NOMO-1 treated with DMSO at 0.1 percent for 48 hours (cell line): ENCODE data around the gene PTCD3.

Experiments
- DNase-seq: peaks from one replicate; lab custom pipeline; 2025; ENCODE audit not compliant: unreplicated experiment; lab: John Stamatoyannopoulos, UW

Gene PTCD3

DNA sequence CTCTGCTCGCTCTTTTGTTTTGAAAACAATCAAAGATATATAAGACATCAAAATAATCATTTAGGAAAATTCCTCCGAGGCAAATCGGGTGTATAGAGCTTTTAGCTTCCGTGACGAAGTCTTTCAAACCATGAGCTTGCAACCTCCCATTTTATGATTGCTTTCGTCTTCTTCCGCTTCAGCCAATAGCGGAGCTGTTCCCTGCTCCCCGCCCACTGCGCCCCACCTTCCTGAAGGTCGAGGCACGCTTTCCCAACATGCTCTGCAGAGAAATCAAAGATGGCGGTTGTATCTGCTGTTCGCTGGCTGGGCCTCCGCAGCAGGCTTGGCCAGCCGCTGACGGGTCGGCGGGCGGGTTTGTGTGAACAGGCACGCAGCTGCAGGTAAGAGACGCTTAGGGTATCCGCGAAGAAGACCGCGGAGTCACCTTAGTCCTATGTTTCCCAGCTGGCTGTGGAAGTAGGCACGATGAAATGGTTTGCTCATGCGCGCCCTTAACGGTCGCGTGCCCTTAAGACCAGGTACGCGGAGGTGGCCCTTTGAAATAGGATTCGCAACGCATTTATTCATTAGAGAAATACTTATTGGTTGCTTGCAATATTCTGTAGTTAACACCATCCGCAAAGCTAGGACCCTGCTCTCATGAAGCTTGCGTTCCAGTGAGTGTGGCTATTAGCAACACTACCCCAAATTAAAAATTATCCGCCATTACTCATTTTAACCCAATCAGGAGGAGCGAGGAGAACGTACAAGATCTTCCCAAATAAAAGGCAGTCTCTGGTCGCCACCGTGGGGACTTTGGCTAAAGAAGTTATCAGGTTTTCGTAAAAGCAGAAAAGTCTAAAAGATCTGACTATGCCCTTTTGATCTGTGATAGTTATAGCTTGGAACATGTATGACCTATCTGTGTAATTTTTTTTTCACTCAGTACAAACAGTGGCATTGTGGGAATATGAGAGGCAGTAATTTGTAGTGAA is at the start of gene PTCD3:
Gene PTCD3 (plus strand): TSS at position 267 of the 977 bp plus-strand sequence. CDS start 13 bp downstream, at position 280.
- DNase-seq: peak; percentile 97

DNA sequence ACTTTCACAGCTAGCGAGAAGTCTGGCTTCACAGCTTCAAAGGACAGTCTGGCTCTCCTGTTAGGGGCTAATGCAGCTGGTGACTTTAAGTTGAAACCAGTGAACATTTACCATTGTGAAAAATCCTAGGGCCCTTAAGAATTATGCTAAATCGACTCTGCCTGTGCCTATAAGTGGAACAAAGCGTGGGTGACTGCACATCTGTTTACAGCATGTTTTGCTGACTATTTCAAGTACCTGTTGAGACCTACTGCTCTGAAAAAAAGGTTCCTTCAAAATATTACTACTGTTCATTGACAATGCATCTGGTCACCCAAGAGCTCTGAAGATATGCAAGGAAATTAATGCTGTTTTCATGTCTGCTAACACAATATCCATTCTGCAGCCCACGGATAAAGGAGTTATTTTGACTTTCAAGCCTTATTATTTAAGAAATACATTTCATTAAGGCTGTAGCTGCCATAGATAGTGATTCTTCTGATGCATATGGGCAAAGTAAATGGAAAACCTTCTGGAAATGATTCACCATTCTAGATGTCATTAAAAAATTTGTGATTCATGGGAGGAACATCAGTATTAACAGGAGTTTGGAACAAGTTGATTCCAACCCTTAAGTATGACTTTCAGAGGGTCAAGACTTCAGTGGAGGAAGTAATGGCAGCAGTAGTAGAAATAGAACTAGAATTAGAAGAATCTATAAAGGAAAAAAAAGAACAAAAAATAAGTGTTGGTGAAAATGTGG is 49.3 kb upstream of the PTCD3 start:
- no peak for DNase-seq

DNA sequence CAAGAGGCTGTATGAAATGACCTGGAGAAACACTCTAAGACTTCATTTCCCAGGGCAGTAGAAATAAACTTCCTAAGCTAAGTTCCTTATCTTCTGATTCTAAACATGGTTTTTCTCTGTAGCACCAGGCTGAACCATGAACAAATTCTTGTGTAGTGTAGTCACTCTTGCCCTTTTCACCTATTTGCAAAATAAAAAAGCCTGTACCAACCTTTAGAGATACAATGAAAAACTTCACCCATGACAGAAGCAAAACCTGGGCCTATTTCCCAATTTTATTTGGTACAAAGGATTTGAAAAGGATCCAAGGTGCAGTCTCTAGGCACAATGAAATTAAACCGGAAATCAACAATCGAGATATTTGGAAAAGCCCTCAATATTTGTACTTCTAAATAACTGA is 44.0 kb upstream of the PTCD3 start:
- DNase-seq: no peak

DNA sequence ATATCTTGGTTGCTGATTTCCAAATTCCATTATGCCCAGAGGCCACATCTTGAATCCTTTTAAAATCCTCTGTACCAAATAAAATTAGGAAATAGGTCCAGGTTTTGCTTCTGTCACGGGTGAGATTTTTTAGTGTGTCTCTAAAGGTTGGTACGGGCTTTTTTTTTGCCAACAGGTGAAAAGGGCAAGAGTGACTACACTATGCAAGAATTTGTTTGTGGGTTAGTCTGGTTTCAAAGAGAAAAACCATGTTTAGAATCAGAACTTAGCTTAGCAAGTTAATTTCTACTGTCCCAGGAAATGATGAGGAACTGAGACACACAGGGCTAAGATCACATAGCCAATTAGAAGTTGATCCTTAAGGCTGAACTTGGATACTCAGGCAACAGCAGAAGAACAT is 42.0 kb upstream of the PTCD3 start:
- no peak for DNase-seq

DNA sequence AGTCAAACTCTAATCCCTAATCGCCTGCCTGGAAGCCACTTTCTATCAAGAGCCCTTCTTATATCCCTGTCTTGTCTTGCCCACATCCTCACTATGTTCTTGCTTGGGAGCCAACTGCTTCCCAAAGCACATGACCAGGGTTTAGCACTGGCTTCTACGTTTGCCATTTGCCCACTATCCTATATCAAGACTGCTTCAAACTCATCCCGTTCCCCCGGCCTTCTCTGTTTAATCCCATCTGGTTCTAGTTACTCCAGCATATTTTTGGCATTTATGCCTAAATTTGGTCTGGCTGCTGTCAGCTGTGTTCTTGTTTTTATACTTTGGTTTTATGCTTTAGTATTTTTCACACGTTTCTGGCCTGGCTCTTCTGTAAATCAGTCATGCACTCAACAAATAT is 40.5 kb upstream of the PTCD3 start:
- DNase-seq: no peak

DNA sequence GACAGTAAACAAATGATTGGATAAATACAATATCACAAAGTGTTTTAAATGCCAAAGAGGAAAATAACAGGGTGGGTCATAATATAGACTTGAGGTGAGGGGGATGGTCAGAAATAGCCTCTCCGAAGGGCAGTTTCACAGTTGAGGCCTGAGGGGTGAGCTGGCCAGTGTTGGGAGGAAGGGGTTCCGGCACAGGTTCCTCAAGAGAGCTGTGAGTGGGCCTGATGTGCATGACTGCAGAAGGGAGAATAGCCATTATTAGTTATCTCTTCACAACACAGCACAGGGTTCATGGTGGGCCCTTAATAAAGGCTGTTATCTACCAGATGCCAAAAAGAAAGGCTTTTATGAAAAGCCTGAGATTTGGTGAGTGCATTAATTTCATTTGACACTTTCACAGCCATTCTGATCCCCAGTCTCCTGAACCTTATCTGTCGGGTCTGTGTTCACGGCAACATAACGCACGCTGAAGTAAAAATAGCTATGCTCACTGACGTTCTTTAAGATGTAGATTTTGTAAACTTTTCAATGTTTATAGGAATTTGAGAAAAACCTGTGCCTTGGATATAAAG is 39.9 kb upstream of the PTCD3 start:
- DNase-seq: no peak

DNA sequence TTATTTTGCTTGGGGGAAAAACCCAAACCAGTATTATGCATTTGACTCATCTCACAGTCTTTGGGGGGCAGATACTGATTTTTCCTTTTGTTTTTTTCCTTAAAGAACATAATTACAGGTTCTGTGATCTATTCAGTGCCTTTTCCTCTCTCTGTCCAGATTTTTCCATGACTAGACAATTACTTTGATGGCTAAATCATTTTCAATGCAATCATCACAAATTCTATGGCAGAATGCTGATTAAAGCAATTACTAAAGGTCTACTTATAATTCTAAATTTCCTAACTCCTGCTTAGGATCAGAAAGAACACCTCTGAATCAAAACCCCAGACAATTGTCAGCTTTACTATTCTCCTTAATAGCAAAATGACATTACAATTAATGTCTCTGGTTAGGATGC is 39.1 kb upstream of the PTCD3 start:
- DNase-seq: no peak

DNA sequence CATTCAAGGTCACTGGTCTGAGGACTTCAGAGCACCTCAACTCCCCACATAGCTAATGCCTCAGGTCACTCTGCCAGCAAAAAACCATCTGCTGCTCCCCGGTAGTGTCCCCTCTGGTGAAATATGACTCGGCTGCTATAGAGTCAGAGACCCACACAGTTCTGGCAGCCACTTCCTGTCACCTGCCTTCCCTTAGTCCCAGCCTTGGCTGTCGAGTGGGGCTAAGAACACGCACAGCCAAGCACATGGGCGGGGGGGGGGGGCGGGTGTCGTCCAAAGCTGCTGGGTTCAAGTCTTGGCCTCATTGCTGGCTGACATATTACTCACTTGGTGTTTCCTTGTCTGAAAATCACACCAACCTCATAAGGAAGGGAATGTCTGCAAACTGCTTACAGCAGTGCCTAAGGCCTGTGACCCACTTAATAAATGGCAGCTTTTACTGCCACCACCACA is 37.9 kb upstream of the PTCD3 start:
- no peak for DNase-seq

DNA sequence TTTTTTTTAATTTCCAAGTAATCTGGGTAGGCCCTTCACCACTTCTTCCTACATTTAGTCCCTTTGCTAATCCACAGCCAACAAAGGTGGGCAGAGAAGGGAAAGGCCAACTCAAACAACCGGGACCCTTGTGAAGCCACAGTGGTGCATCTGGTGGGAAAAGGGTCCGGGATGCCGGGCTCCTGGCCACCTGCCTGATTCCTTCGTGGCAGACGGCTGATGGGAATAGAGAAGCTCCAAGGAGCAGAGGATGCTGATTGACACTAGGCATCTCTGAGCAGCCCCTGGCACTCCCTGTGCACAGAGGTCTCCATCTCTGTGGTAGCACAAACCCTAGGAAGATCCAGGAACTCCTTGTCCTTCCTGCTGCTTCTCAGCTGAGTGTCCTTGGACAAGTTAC is 37.4 kb upstream of the PTCD3 start:
- no peak for DNase-seq

DNA sequence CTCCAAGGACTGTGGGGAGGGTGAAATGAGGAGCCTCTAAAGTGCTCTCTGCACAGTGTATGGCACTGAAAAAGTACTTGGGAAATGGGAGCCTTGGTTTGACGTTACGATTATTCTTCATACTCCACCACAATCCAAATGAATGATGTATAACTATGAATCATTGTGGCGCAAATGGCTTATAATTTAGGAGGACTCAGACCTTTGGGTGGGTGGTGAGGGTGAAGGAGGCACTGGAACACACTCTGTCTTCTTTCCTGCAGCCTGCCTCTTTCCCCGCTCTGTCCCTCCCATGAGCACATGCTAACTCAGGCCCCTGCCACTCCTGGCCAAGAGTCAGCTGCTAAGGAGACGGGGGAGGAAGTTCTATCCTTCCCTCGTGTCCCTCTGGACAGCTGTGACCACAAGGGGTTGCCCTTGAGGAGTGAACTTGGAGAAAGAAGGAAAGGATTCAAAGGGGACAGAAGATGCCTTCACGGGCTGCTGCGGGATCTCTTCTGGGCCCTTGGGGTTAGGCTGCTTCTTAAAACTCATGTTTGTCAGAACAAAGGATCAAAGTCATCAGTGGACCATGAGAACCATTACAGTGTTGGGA is 36.8 kb upstream of the PTCD3 start:
- DNase-seq: no peak

DNA sequence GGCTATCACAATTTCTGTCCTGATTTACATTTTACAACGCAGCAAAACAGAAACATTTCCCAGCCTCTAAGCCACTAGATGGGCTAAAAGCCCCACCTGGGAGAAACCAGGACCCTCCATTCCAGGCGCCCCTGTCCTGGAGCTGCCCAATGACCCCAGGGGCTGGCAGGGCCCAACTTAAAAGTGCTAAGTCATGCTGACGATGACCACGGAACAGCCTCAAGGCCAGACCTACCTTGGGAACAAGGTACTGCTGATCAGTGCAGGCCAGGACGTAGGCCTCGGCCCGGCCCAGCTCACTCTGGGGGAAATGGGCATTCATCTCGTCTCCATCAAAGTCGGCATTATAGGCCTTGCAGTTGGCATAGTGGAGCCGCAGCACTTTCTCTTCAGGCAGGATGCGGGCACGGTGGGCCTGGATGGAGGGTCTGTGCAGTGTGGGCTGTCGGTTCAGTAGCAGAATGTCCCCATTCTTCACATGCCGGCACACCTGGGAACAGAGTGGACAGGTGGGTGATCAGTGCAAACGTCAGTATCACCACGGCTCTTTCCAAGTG is 36.2 kb upstream of the PTCD3 start:
- no peak for DNase-seq

DNA sequence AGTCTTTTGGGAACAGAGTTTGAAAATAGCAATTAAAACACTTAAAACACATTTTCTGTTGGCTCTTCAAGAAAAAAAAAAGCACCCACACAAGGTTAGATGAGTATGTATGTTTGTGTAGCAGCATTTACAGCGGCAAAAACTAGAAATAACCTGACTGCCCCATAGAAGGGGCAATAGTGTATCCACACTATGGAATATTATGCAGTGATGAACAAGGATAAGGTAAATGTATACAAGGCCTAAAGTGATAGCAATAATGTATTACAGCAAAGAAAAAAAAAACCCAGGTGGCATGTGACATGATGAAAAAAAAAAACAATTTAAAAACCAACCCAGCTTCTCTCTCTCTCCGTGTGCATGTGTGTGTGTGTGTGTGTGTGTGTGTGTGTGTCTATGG is 35.2 kb upstream of the PTCD3 start:
- no peak for DNase-seq

DNA sequence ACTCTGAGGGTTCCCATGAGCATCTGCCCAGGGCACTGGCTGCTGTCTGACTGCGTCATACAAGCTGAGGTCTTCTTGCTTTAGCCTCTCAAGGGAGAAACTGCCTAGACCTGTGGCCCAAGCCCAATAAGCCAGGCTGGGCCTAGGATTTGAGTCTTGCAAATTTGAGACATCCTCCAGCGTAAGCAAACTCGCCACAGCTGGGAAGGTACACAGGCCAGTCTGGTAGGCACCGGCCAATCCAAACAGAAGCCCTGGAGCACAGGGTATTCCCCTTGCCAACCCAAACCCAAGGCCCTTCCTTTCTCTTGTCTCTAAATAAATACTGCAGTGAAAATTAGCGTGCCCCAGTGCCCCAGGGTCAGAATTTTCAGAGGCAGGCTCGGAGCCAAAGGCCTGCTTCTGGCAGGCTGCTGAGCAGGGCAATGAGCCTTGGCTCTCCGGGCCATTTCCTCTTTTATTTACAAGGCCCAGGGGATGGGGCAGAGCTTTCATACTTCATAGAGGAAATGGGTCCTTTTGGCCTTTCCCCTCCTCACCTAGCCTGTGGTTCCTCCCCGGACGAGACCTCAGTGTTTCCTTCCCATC is 33.7 kb upstream of the PTCD3 start:
- DNase-seq: peak; percentile 17

DNA sequence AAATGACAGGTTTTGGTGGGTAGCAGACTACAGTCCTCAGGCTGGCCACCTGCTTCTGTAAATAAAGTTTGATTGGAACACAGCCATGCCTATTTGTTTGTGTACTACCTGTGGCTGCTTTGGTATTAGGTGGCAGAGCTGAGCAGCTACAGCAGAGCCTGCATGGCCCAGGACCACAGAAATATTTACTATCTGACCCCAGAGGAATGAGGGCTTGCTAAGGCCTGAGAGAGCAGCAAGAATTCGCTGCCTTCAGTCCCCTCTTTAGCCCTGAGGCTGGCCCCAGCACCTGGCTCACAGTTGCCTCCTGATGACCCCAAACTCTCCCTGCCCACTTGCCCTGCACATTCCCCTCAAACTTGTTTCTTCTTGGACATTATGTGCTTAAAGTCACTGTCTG is 32.8 kb upstream of the PTCD3 start:
- no peak for DNase-seq

DNA sequence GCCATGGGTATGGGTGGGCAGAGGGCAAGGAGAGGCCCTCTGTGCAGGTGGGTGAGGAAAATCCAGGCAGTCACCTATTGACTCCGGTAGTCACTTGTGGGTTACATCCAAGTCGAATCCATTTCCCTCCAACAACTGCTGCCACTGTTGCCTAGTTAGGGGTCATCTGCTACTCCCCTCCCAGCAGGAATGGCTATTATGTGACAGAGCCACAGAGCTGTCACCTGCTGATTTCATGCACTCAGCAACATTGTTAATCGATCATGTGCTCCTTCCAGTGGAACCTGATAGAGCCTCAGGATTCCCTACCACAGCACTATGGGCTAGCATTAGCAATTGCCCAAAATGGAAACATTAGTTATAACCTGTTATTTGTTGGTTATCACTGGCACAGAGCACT is 31.8 kb upstream of the PTCD3 start:
- no peak for DNase-seq

DNA sequence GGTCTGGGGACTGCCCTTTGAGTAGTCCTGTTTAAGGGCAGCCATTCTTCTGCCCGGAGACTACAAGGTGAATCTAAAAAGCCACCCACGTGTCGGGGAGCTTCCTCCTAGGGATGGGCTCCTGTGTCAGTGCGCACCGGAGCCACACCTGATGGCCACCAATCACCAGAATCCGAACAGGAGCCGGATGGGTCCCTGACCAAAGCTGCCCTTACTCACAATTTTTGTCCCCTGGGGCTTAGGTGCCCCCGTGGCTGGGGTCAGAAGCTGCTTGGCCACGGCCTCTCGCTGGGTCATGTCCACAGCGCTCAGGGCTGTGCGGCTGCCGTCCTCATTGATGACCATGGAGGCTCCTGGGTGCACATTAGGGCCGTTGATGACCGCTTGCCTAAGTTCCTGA is 31.2 kb upstream of the PTCD3 start:
- no peak for DNase-seq

DNA sequence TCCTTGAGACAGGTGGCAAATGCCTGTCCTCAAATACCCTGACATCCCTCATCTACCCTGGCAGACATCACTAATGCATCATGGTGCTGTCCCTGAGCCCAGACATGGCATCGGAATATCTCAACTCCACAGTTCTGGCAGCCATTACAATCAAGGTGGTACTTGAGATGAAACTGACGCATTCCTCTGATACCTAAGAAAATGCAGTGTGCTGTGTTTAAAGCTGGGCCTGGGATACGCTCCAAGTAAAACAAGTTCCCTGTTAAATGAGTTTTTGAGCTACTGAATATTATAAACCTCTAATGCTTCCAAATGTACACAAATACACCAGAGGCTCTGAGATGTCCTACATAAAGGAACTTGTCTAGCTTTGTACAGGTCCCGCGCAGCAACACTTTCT is 30.1 kb upstream of the PTCD3 start:
- DNase-seq: no peak

DNA sequence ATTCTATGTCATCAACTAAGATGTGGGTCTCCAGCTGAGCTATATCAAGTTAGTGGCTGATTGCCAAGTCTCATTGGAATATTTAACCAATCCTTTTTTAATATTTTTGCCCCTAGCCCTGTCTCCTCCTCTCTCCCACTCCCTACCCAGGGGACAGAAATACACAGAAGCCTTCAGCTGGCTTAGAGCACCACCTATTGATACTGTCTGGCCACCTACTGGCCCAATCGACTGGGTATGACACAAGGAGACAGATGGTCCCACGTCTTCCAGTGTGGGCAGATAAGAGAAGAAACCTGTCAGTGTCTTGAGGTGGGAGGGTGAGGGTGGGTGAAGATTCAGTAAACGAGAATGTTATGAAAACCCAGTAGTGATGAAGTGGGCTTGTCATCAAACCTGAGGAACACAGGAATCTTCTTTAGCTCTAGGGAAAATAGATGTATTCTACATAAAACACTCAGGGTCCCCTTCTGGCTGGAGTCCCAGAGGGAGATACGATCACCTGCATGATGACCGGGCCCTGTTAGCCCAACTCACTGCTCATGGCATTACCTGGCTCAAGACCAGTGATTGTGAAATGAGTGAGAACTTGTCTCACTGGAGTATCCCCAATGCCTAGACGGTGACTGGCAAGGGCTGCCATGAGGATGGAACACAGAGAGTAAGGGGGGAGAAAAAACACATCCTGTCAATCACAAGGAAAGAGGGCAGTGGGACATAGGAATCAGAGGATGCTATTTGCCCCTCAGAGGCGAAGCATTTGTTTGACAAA is 27.1 kb upstream of the PTCD3 start:
- DNase-seq: no peak

DNA sequence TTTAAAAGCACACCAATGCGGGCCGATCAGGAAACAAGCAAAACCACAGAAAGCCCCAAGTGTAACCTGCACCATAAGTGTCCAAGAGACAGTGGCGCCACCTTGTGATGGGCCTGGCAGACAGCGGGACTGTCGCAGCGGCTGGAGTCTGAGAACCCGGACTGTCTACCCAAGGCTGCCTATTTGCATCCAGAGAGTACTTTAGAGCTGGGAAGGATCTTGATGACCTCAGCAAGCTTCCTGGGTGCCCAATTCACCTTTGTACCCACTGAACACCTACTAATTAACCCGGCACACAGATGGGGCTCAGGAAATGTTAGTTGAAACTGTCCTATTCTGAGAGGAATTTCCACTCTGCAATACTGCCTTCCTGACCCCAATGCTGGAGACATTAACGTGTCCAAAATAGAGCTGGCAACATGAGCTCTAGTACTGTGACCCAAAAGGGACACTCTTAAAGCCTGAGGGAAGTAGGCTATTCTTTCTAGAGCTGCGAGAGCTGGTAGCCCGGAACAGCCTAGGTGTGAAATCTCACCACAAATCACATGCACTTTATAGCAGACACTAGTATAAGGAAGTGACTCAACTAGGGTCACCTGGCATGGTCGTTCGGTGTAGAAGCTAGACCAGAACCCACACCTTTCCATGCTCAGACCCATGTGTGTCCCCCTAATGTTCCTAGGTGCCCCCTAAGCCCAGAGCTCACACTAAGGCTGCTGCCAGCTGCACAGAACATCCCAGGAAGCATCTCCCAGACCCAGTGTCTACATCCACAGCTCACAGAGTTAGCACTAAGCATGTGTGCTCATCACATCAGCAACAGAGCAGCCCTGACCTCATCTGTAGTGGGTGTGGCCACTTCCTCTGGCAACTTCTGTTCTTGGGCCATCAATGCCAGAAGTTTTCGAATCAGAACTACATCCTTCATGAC is 25.8 kb upstream of the PTCD3 start:
- peak; percentile 60 for DNase-seq
